22Rv1 (cell line): ENCODE measurements around the gene RBM19.

Experiments
- H3K27ac ChIP-seq: fragments of 450-650 bp; 2 replicates; pipeline ENCODE4 v1.5.1; 2017
- CTCF ChIP-seq: fragments of 450-650 bp; IDR thresholded peaks from 2 replicates; pipeline ENCODE4 v1.5.1; 2017; ENCODE audit warnings: mild to moderate bottlenecking
- ZFX ChIP-seq: fragments of 450-650 bp; IDR thresholded peaks from 2 replicates; pipeline ENCODE4 v1.6.1; 2017; ENCODE audit warnings: antibody characterized with exemption, borderline replicate concordance

RBM19 gene

DNA sequence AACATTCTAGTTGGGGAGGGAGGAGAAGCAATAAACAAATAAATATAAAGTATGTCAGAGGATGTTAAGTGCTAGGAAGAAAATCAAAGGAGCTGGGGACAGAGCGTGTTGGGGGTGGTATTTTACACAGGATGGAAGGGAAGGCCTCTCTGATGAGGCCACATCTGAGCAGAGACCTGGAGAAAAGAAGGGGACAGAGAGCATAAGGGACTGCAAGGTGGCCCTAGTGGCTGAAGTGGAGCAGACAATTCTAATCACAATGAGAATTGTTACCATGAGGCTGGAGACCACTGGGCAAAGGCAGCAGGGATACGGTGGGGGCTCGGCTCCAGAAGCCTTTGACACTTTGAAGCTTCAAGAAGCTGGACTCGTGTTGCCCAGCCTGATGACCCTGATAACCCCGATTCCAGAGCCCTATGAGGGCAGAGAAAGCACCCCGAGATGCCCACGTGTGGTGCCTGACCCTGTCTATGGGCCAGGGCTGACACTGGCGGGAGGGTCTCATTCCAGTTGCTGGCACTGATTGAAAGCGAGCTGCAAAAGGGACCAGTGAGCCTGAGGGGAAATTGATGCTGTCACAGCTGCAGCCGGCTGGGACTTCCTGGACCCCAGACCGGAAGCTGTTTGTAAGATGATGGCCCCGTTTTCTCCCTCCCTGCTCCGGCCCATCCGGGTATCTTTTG lies 169.1 kb downstream of the RBM19 start:
- TF ChIP-seq ZFX = no peak
- TF ChIP-seq CTCF = no peak
- H3K27ac ChIP-seq = no peak overlapping the region

DNA sequence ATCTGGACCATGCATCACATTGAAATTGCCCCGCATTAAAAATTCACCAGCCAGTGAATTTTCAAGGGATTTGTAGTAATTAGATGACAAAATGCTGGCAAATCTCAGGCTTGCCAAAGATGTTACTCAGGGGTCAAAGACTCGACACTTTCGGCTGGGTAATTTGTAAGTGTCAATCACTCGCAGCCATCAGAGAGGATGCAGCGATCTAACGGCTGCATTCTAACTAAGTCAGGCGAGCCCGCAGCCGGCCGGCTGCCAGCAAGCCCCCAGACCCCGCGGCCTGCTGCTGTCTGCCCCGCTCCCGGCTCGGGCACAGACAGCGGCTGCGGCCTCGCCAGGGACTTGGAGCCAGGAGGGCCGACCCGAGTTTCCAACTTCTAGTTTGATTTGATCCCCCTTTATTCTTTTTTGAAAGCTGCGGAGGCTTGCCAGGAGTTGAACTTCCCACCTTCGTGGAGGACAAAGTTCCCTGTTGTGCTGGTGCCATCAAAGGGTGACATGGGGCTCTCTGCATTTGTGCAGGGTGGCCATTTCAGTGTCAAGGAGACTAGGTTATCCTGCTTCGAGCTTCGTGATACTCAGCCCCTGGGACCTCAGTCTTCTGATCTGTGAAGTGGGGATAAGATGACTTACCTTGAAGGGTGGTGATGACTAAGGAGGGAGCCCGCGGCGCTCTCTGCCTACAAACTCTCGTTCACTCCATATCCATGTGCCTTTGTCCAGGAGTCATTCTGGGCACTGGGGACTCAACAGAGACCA lies 169.9 kb downstream of the RBM19 start:
- TF ChIP-seq CTCF (no peak), ZFX (no peak)
- H3K27ac ChIP-seq = no peak overlapping the region

GRCh38 chr12:113795445-113795844 lies 170.7 kb downstream of the RBM19 start:
- H3K27ac ChIP-seq = no peak overlapping the region
- no peak for TF ChIP-seq CTCF
- TF ChIP-seq ZFX = no peak

DNA sequence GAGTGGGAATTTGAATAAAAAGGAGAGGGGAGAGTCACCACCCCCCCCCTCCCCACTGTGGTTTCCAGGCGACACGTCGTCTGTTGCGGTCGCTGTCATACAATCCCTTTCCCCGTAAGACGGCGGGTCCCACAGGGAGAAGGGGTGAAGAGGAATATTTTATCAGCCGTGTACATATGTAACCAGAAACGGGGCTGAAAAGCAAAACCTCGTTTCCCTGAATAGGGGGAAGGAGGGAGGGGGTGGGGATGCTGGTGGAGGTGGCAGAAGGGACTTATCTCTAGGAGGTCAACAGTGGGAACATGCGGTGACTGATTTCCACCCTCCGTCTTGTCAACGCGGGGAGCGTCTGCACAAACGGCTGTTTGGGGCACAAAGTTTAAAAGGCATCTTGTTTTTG lies 171.4 kb downstream of the RBM19 start:
- TF ChIP-seq CTCF = no peak
- TF ChIP-seq ZFX = no peak
- no peak overlapping the region for H3K27ac ChIP-seq

DNA sequence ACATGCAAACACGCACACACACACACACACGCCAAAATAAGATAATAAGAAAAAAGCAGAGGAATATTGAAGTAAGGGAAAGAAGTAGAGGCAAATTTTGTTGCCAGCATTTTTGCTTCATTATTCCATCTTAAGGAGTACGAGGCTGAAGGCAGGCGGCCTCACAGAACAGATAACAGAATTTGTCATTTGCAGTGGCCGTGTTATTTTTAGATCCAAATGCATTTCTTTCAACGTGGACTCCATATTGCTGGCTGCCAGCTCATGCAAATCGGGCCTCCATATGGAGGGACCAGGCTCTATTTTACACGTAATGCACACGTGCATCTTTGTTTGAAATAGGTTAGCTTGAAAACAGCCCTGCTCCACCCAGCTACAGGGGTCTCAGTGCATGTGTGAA lies 172.9 kb downstream of the RBM19 start:
- TF ChIP-seq ZFX (no peak), CTCF (no peak)

DNA sequence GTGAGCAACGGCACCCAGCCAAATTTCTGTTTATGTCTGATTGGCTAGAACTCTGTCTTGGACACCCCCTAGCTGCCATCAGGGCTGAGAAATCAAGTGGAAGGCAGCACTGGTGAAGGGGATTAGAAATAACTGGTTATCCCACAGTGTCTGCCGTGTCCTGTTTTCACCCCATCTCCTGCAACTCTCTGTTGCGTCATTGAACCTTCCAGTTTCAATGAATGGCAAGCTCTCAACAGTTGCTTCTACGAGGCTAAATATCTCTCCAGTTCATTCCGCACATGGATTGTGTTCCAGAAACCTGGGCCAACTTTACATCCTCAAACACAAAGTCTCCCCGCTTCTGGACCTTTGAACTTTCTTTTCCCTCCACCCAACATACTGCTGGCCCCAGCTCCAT lies 173.7 kb downstream of the RBM19 start:
- TF ChIP-seq CTCF = no peak
- no peak for TF ChIP-seq ZFX
- H3K27ac ChIP-seq = no peak overlapping the region

More for the DNA sequence above, 172.9 kb downstream of the RBM19 start:
- H3K27ac ChIP-seq = no peak overlapping the region
